Erythroblast (primary cell): ENCODE measurements around the gene S100A1.

Source experiments
- GATA1 ChIP-seq: IDR thresholded peaks from 2 replicates; pipeline ENCODE4 v1.6.1; 2011; ENCODE audit warnings: low read depth, mild to moderate bottlenecking, control low read depth, low read length, moderate library complexity
- POLR2A ChIP-seq: IDR thresholded peaks from 2 replicates; pipeline ENCODE4 v1.6.1; 2011; ENCODE audit warnings: mild to moderate bottlenecking, low read length

GRCh38 chr1:153616917-153617311, 11.3 kb upstream of the S100A1 start:
- no peak for TF ChIP-seq POLR2A
- TF ChIP-seq GATA1, result no peak
